ENCODE results near the gene PEX5L. TPM values are rescaled to one million over a fixed set of nuclear protein-coding genes. Genes with fewer than 3 reads are reported as not detected.

PEX5L gene
- total RNA-seq, 2 experiments from 2014 or later, result not detected

DNA sequence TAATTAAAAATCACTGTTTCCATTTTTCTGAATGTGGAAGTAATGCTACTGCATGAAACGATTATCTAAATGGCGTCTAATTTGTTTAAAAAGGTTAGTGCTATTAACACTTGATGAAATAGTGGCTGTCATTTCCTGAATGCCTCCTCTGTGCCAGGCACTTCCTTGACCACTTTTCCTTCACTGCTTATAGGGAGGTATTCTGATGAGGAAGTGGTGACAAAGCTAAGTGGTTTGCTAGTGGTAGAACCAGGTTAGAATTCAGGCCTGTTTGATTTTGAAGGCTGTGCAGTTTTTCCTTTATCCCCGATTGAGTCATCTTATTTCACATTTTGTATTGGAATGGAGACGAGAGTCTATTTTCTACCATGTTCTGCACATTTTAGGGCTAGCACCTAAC is 264.9 kb downstream of the PEX5L start:
- H3K4me3 Mint-ChIP-seq, result no peak overlapping the region
- DNase-seq, result no peak

DNA sequence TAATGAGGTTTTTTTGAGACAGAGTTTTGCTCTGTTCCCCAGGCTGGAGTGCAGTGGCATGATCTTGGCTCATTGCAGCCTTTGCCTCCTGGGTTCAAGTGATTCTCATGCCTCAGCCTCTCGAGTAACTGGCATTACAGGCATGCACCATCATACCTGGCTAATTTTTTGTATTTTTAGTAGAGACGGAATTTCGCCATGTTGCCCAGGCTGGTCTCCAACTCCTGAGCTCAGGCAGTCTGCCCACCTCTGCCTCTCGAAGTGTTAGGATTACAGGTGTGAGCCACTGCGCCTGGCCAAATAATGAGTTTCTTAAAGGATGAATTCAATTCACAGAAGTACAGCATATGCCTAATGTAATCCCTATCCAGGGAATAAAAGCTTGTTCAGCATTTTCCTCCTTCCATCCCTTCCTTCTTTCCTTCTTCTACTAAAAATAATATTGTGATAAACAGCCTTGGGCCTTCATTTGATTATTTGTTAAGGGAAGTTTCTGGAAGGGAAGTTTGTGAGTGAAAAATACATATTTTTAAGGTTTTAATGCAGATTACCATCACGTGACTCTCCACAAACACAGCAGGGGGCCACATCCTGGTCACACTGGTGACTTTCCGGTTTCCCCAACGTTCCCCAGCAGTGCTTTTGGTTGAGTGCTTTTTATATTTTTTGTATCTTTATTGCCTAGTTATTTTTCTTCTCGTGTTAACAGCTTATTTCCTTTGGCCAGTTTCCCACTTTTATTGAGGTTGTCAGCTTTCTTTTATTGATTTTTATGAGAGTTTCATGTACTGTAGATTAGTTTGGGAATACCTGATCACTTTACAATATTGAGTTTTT is 267.1 kb downstream of the PEX5L start:
- Mint-ChIP-seq H3K27me3 (no peaks in the 10 kb centered on the region), H3K27ac (no peak overlapping the region), H3K9me3 (no peaks in the 10 kb centered on the region), H3K4me3 (no peak overlapping the region), H3K36me3 (ENCODE audit: low read depth) (peaks cover 69% of the 10 kb centered on the region), H3K4me1 (ENCODE audit: low read depth) (no peaks in the 10 kb centered on the region)
- Histone ChIP-seq H3K36me3 (ENCODE audit: insufficient read depth, low read length) (peaks cover 14% of the 10 kb centered on the region), H3K9me3 (ENCODE audit: control insufficient read depth in 1 of 2, insufficient read depth in 1 of 2, low read length in 2 of 2) (peaks cover 0 to 4% of the 10 kb centered on the region in 2 experiments), H3K27me3 (ENCODE audit: control insufficient read depth in 1 of 2, insufficient read depth in 2 of 2, low read length in 2 of 2) (no peaks in the 10 kb centered on the region), H3K27ac (ENCODE audit: low read depth in 1 of 2, low read length in 2 of 2) (no peak overlapping the region), H3K4me1 (ENCODE audit: insufficient read depth, low read length) (no peaks in the 10 kb centered on the region), H3K4me3 (ENCODE audit: low read length) (no peak overlapping the region)
- no peak for DNase-seq
- intact Hi-C loops (cut with DNase I, micrococcal nuclease), result no loop called here
- ATAC-seq (ENCODE audit: poor library complexity), result no peak
- ChIA-PET POLR2A (no interaction called here), CTCF (no interaction called here)
- TF ChIP-seq, protein P1, sequence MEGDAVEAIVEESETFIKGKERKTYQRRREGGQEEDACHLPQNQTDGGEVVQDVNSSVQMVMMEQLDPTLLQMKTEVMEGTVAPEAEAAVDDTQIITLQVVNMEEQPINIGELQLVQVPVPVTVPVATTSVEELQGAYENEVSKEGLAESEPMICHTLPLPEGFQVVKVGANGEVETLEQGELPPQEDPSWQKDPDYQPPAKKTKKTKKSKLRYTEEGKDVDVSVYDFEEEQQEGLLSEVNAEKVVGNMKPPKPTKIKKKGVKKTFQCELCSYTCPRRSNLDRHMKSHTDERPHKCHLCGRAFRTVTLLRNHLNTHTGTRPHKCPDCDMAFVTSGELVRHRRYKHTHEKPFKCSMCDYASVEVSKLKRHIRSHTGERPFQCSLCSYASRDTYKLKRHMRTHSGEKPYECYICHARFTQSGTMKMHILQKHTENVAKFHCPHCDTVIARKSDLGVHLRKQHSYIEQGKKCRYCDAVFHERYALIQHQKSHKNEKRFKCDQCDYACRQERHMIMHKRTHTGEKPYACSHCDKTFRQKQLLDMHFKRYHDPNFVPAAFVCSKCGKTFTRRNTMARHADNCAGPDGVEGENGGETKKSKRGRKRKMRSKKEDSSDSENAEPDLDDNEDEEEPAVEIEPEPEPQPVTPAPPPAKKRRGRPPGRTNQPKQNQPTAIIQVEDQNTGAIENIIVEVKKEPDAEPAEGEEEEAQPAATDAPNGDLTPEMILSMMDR (IDR thresholded peaks at IDR 0.05), result no peak

More for the DNA sequence above, 264.9 kb downstream of the PEX5L start:
- peaks cover 60% of the 10 kb centered on the region for H3K36me3 Mint-ChIP-seq (ENCODE audit: low read depth)
- Histone ChIP-seq H3K4me3 (ENCODE audit: low read length) (no peak overlapping the region), H3K9me3 (ENCODE audit: control insufficient read depth in 1 of 2, insufficient read depth in 1 of 2, low read length in 2 of 2) (peaks cover 0 to 9% of the 10 kb centered on the region in 2 experiments), H3K4me1 (ENCODE audit: insufficient read depth, low read length) (no peaks in the 10 kb centered on the region), H3K27ac (ENCODE audit: low read depth in 1 of 2, low read length in 2 of 2) (no peak overlapping the region), H3K27me3 (ENCODE audit: control insufficient read depth in 1 of 2, insufficient read depth in 2 of 2, low read length in 2 of 2) (no peaks in the 10 kb centered on the region), H3K36me3 (ENCODE audit: insufficient read depth, low read length) (peaks cover 6% of the 10 kb centered on the region)
- intact Hi-C loops (cut with DNase I, micrococcal nuclease), result no loop called here
- no peak for ATAC-seq (ENCODE audit: poor library complexity)
- peaks cover 2% of the 10 kb centered on the region for H3K9me3 Mint-ChIP-seq
- no peaks in the 10 kb centered on the region for H3K27me3 Mint-ChIP-seq
- TF ChIP-seq, protein P1 (IDR thresholded peaks at IDR 0.05), result no peak
- CTCF ChIA-PET, result no interaction called here
- H3K4me1 Mint-ChIP-seq (ENCODE audit: low read depth), result no peaks in the 10 kb centered on the region
- H3K27ac Mint-ChIP-seq, result no peak overlapping the region
- POLR2A ChIA-PET, result no interaction called here

DNA sequence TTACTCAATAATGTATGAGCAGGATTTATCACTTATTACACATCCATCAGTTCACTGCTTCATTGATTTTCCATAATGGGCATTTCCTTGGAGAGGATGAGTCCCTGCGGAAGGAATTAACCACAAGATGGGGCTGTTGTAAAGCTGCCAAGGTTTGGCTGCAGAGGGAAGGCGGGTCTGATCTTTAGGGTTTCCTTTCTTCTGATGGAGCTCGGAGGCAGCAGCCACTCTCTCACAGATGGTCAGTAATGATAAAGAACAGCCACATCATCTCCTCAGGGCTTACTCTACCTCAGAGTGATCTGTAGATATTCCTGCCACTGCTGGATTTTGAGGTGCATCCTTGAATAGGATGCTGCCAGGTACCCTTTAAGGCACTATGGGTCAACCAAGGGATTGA is 268.7 kb downstream of the PEX5L start:
- ATAC-seq (ENCODE audit: poor library complexity) (no peak), DNase-seq (no peak)
- Histone ChIP-seq H3K4me3 (ENCODE audit: low read length) (no peak overlapping the region), H3K9me3 (ENCODE audit: control insufficient read depth in 1 of 2, insufficient read depth in 1 of 2, low read length in 2 of 2) (no peaks in the 10 kb centered on the region), H3K36me3 (ENCODE audit: insufficient read depth, low read length) (peaks cover 8% of the 10 kb centered on the region), H3K27me3 (ENCODE audit: control insufficient read depth in 1 of 2, insufficient read depth in 2 of 2, low read length in 2 of 2) (no peaks in the 10 kb centered on the region), H3K4me1 (ENCODE audit: insufficient read depth, low read length) (no peaks in the 10 kb centered on the region), H3K27ac (ENCODE audit: low read depth in 1 of 2, low read length in 2 of 2) (no peak overlapping the region)
- ChIA-PET CTCF (no interaction called here), POLR2A (no interaction called here)
- Mint-ChIP-seq H3K36me3 (ENCODE audit: low read depth) (peaks cover 65% of the 10 kb centered on the region), H3K27ac (no peak overlapping the region), H3K9me3 (no peaks in the 10 kb centered on the region), H3K27me3 (no peaks in the 10 kb centered on the region), H3K4me1 (ENCODE audit: low read depth) (no peaks in the 10 kb centered on the region), H3K4me3 (no peak overlapping the region)
- TF ChIP-seq, protein P1 (IDR thresholded peaks at IDR 0.05), result no peak
- intact Hi-C loops (cut with DNase I, micrococcal nuclease), result no loop called here

Data from CD4-positive, alpha-beta T cell (primary cell).